Hepatocyte (in vitro differentiated cells): ENCODE results near the gene SCLT1. TPM values are rescaled to one million over a fixed set of nuclear protein-coding genes. Genes with fewer than 3 reads are reported as not detected.

Experiments used
- DNase-seq: peaks from one replicate; pipeline ENCODE4 v3.0.0-alpha.2; 2016; ENCODE audit warnings: low spot score
- H2AFZ ChIP-seq: fragments of 200-600 bp; sonication (generic); 2 replicates; pipeline ENCODE4 v1.6.0; 2016; ENCODE audit warnings: antibody characterized with exemption, mild to moderate bottlenecking
- H3K27ac ChIP-seq: fragments of 200-600 bp; sonication (generic); 2 replicates; pipeline ENCODE4 v1.5.1; 2016; ENCODE audit warnings: mild to moderate bottlenecking
- H3K27me3 ChIP-seq: fragments of 200-600 bp; sonication (generic); 2 replicates; pipeline ENCODE4 v1.6.1; 2016
- H3K36me3 ChIP-seq: fragments of 200-600 bp; sonication (generic); replicated peaks from 2 replicates; pipeline ENCODE4 v1.5.1; 2016; ENCODE audit warnings: low read depth; ENCODE audit not compliant: insufficient read depth
- H3K4me1 ChIP-seq: fragments of 200-600 bp; sonication (generic); 2 replicates; pipeline ENCODE4 v1.5.1; 2016; ENCODE audit warnings: mild to moderate bottlenecking, moderate library complexity; ENCODE audit not compliant: insufficient read depth
- H3K4me2 ChIP-seq: fragments of 200-600 bp; sonication (generic); 2 replicates; pipeline ENCODE4 v1.6.0; 2016
- H3K4me3 ChIP-seq: fragments of 200-600 bp; sonication (generic); 2 replicates; pipeline ENCODE4 v1.5.1; 2016; ENCODE audit warnings: mild to moderate bottlenecking
- H3K79me2 ChIP-seq: fragments of 200-600 bp; sonication (generic); 2 replicates; pipeline ENCODE4 v1.6.0; 2017; ENCODE audit warnings: mild to moderate bottlenecking
- H3K9me2 ChIP-seq: fragments of 200-600 bp; sonication (generic); replicated peaks from 2 replicates; pipeline ENCODE4 v1.6.0; 2017; ENCODE audit warnings: mild to moderate bottlenecking; ENCODE audit not compliant: insufficient read depth
- H3K9me3 ChIP-seq: fragments of 200-600 bp; sonication (generic); 2 replicates; pipeline ENCODE4 v1.5.1; 2016; ENCODE audit warnings: low read depth, mild to moderate bottlenecking
- H4K20me1 ChIP-seq: fragments of 200-600 bp; sonication (generic); 2 replicates; pipeline ENCODE4 v1.6.0; 2016; ENCODE audit warnings: mild to moderate bottlenecking; ENCODE audit not compliant: insufficient read depth, poor library complexity, severe bottlenecking
- CTCF ChIP-seq: fragments of 200-600 bp; sonication (generic); IDR thresholded peaks from 2 replicates; pipeline ENCODE4 v1.5.1; 2016; ENCODE audit warnings: antibody characterized with exemption, mild to moderate bottlenecking; ENCODE audit not compliant: poor library complexity
- EZH2 ChIP-seq: fragments of 200-600 bp; sonication (generic); IDR thresholded peaks from 2 replicates; pipeline ENCODE4 v1.6.1; 2016; ENCODE audit warnings: antibody characterized with exemption, mild to moderate bottlenecking, borderline replicate concordance
- EZH2phosphoT487 ChIP-seq: fragments of 200-600 bp; sonication (generic); IDR thresholded peaks from one replicate; pipeline ENCODE4 v1.6.1; 2018; ENCODE audit warnings: antibody characterized with exemption, mild to moderate bottlenecking, low read depth, moderate library complexity; ENCODE audit not compliant: unreplicated experiment, severe bottlenecking
- WGBS: methylation state at CpG from one replicate; pipeline ENCODE4 v1.1.6; 2016; ENCODE audit warnings: low lambda C conversion rate; ENCODE audit errors: missing lambda C conversion rate; 5-methylcytosine and 5-hydroxymethylcytosine counted together
- polyA plus RNA-seq: library from polyadenylated mRNA; unstranded; fragments of >200 nt; fragmentation: Nextera tagmentation; extraction: Ambion mirVana; gene quantifications from 2 replicates; pipeline ENCODE4 v1.2.1, GENCODE V29; 2016
- total RNA-seq: library from RNA; depleted of rRNA; stranded (reverse); fragments of >200 nt; gene quantifications from 2 replicates; pipeline ENCODE4 v1.2.3, GENCODE V29; 2014

Gene SCLT1
- total and polyA plus RNA-seq, 2 experiments from 2014 or later, result 6.9 to 13.6 TPM

- H3K4me3 ChIP-seq, result peak within 1 kb of the TSS; percentile 72
- H3K79me2 ChIP-seq, result peaks cover 13% of the 10 kb centered on the region
- H3K4me1 ChIP-seq, result peaks cover 5% of the 10 kb centered on the region
- peak within 1 kb of the TSS; percentile 68 for H3K4me2 ChIP-seq
- H2AFZ ChIP-seq, result peak within 1 kb of the TSS; percentile 66
- H3K9me2 ChIP-seq, result no peaks in the 10 kb centered on the region
- TF ChIP-seq CTCF, result no peak
- no peak for TF ChIP-seq EZH2
- no peak for TF ChIP-seq EZH2phosphoT487
- DNase-seq, result peak; percentile 92
- WGBS, result 1% methylated on average over 14 of the region's 14 CpGs
- H3K27me3 ChIP-seq, result no peaks in the 10 kb centered on the region
- H3K27ac ChIP-seq, result peak within 1 kb of the TSS; percentile 96
- peaks cover 2% of the 10 kb centered on the region for H4K20me1 ChIP-seq
- H3K36me3 ChIP-seq, result no peaks in the 10 kb centered on the region
- no peaks in the 10 kb centered on the region for H3K9me3 ChIP-seq
Observed at GRCh38 chr4:129095811-129096454, 2.6 kb upstream of the SCLT1 start, which contains the start of gene C4orf33. C4orf33 (plus strand) TSS chr4:129096152; CDS start chr4:129102611, 6,459 bp downstream.

- Histone ChIP-seq H3K36me3 (no peaks in the 10 kb centered on the region), H3K4me2 (peak overlapping the region; percentile 73), H2AFZ (no peak overlapping the region), H3K4me1 (peaks cover 5% of the 10 kb centered on the region), H3K27me3 (no peaks in the 10 kb centered on the region), H4K20me1 (peaks cover 2% of the 10 kb centered on the region), H3K9me3 (no peaks in the 10 kb centered on the region), H3K9me2 (no peaks in the 10 kb centered on the region), H3K79me2 (peaks cover 29% of the 10 kb centered on the region), H3K27ac (no peak overlapping the region), H3K4me3 (peak overlapping the region; percentile 9)
- no peak for TF ChIP-seq EZH2phosphoT487
- no peak for TF ChIP-seq EZH2
- TF ChIP-seq CTCF, result no peak
- 94% methylated on average over 3 of the region's 3 CpGs for WGBS
- no peak for DNase-seq
Observed at GRCh38 chr4:129094347-129094746, 1.0 kb upstream of the SCLT1 start.

GRCh38 chr4:129092631-129093190, 628 bp downstream of the SCLT1 start:
- Histone ChIP-seq H3K9me2 (no peaks in the 10 kb centered on the region), H3K4me3 (peak overlapping the region; percentile 62), H3K27ac (peak overlapping the region; percentile 97), H2AFZ (peak overlapping the region; percentile 59), H3K36me3 (no peaks in the 10 kb centered on the region), H3K9me3 (no peaks in the 10 kb centered on the region), H3K4me2 (peak overlapping the region; percentile 78), H3K27me3 (no peaks in the 10 kb centered on the region), H3K4me1 (peaks cover 5% of the 10 kb centered on the region), H4K20me1 (peaks cover 2% of the 10 kb centered on the region), H3K79me2 (peaks cover 45% of the 10 kb centered on the region)
- DNase-seq, result peak; percentile 17
- TF ChIP-seq EZH2phosphoT487 (no peak), CTCF (no peak), EZH2 (no peak)
- 2% methylated on average over 11 of the region's 11 CpGs for WGBS
